Gastrocnemius medialis (tissue), 4 donors: ENCODE measurements around the gene COL4A5. TPM values are rescaled to one million over a fixed set of nuclear protein-coding genes. Genes with fewer than 3 reads are reported as not detected.
A peak's percentile ranks its signal among the peaks of the same experiment; 100 is the strongest.
"Not testable (repeated sequence)": the region's sequence is repeated elsewhere in the genome, so short reads cannot be mapped to it uniquely, and the experiment has no call there.

Experiments used
- ATAC-seq, 2 donors: fragments of 150-250 bp; one replicate each; pipeline ENCODE4 v1.9.1; 2016
- DNase-seq, 2 donors: peaks; one replicate each; pipeline ENCODE4 v3.0.0-alpha.2; 2019
- H3K27ac ChIP-seq, 4 donors: fragments of 200-600 bp; sonication (generic); 1 replicate in 1 of 4; 2 replicates in 3 of 4; pipeline ENCODE4 v1.5.1; 2016 to 2018; ENCODE audit warnings: mild to moderate bottlenecking in 2 of 4, moderate library complexity in 1 of 4
- H3K27me3 ChIP-seq, 3 donors: fragments of 200-600 bp; sonication (generic) in 2 of 3; 1 replicate in 1 of 3; 2 replicates in 2 of 3; pipeline versions ENCODE4 v1.5.1 to v1.6.0; 2016 to 2019; ENCODE audit warnings: mild to moderate bottlenecking in 1 of 3, moderate library complexity in 1 of 3
- H3K36me3 ChIP-seq, 2 donors: fragments of 200-600 bp; sonication (generic) in 1 of 2; one replicate each; pipeline ENCODE4 v1.5.1; 2017 to 2018
- H3K4me1 ChIP-seq, 2 donors: fragments of 200-600 bp; sonication (generic) in 1 of 2; one replicate each; pipeline ENCODE4 v1.5.1; 2016 to 2017; ENCODE audit warnings: mild to moderate bottlenecking in 2 of 2
- H3K4me3 ChIP-seq, 4 donors: fragments of 200-600 bp; sonication (generic) in 3 of 4; 1 replicate in 1 of 4; 2 replicates in 3 of 4; pipeline ENCODE4 v1.5.1; 2016 to 2019; ENCODE audit warnings: mild to moderate bottlenecking in 2 of 4
- H3K9me3 ChIP-seq, 3 donors: fragments of 200-600 bp; sonication (generic) in 2 of 3; 1 replicate in 1 of 3; 2 replicates in 2 of 3; pipeline ENCODE4 v1.5.1; 2016 to 2019
- POLR2A ChIP-seq, 2 donors: fragments of 450-650 bp; IDR thresholded peaks; one replicate each; pipeline ENCODE4 v1.6.1; 2017; ENCODE audit warnings: antibody characterized with exemption in 2 of 2, mild to moderate bottlenecking in 2 of 2, moderate library complexity in 2 of 2
- in situ Hi-C, 4 donors: fragments of 200-750 bp; cut with MboI; loops; one replicate each; pipeline versions ENCODE4 v1.15.0 to v1.8.0; 2017; ENCODE audit warnings: low sequenced_read_pairs in 4 of 4
- intact Hi-C: fragments of 100-400 bp; cut with DNase I; formaldehyde crosslinking; loops from one replicate; pipeline ENCODE4 v1.15.1; 2023; ENCODE audit warnings: low total_unique reads
- total RNA-seq, 4 donors: library from RNA; depleted of rRNA; stranded (reverse); fragments of >200 nt; gene quantifications; one replicate each; pipeline versions ENCODE4 v1.1.0 to v1.2.3, GENCODE V29; 2016
- TF ChIP-seq, protein P1 (sequence below), 5 experiments: fragments of 450-650 bp in 3 of 5; fragments of 200-600 bp in 2 of 5; sonication (generic) in 2 of 5; IDR thresholded peaks in 4 of 5; conservative IDR thresholded peaks in 1 of 5; 1 replicate in 4 of 5; 2 replicates in 1 of 5; pipeline ENCODE4 v1.5.1; 2016 to 2019; ENCODE audit warnings: antibody characterized with exemption in 5 of 5, mild to moderate bottlenecking in 3 of 5, moderate library complexity in 3 of 5

Gene COL4A5
- 10 to 100 TPM in 1 of 4 donors, 1 to 10 TPM in 2, under 1 TPM in 1; 0.60 to 15.1 (median 4.4) TPM for total RNA-seq

DNA sequence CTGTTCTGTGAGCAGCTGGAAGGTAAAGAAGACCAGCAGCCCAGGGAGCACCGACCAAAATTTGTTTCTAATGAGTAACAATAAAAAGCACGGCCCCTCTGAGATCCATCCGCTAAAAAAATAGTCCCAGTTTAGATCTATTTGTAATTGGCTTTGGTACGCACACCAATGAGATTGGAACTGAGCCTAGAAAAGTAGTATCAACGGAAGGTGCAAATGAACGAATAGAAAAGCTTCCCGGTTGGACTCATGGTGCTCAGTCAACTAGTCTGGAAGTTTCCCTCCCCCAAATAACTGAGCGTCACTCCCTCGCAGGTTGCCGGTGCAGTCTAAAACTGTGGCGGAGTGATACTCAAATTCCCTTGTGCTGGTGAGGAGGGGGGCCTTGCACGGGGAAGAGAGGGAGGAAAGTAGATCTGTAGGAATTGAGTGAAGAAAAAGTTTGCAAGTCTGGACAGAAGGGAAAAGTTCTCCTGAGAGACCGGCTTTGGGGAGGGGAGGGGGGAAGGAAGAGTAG, at the start of gene COL4A5:
COL4A5 (plus strand) TSS at position 413 of the 517 bp plus-strand sequence. CDS start 288 bp downstream, outside the sequence.
- H3K36me3 ChIP-seq: peaks cover 0 to 3% of the 10 kb centered on the region in 2 donors
- H3K4me3 ChIP-seq: peak within 1 kb of the TSS; percentile 57 to 66 (median 63)
- peak within 1 kb of the TSS; percentile 71 to 84 (median 82) for H3K27ac ChIP-seq
- ATAC-seq (peak; percentile 86 to 93), DNase-seq (peak; percentile 24 to 56)
- H3K27me3 ChIP-seq: no peaks in the 10 kb centered on the region
- H3K4me1 ChIP-seq: no peaks in the 10 kb centered on the region
- intact Hi-C loops: no loop called here
- TF ChIP-seq, protein P1, sequence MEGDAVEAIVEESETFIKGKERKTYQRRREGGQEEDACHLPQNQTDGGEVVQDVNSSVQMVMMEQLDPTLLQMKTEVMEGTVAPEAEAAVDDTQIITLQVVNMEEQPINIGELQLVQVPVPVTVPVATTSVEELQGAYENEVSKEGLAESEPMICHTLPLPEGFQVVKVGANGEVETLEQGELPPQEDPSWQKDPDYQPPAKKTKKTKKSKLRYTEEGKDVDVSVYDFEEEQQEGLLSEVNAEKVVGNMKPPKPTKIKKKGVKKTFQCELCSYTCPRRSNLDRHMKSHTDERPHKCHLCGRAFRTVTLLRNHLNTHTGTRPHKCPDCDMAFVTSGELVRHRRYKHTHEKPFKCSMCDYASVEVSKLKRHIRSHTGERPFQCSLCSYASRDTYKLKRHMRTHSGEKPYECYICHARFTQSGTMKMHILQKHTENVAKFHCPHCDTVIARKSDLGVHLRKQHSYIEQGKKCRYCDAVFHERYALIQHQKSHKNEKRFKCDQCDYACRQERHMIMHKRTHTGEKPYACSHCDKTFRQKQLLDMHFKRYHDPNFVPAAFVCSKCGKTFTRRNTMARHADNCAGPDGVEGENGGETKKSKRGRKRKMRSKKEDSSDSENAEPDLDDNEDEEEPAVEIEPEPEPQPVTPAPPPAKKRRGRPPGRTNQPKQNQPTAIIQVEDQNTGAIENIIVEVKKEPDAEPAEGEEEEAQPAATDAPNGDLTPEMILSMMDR (IDR thresholded peaks at IDR 0.05 in 4 of 5, conservative IDR thresholded peaks at IDR 0.05 in 1 of 5): no peak
- TF ChIP-seq POLR2A (IDR thresholded peaks at IDR 0.05): no peak
- in situ Hi-C loops: no loop called here
- H3K9me3 ChIP-seq: no peaks in the 10 kb centered on the region

GRCh38 chrX:108390976-108391717, 48.5 kb upstream of the COL4A5 start:
- ATAC-seq, DNase-seq, intact Hi-C loops: not testable (repeated sequence)

DNA sequence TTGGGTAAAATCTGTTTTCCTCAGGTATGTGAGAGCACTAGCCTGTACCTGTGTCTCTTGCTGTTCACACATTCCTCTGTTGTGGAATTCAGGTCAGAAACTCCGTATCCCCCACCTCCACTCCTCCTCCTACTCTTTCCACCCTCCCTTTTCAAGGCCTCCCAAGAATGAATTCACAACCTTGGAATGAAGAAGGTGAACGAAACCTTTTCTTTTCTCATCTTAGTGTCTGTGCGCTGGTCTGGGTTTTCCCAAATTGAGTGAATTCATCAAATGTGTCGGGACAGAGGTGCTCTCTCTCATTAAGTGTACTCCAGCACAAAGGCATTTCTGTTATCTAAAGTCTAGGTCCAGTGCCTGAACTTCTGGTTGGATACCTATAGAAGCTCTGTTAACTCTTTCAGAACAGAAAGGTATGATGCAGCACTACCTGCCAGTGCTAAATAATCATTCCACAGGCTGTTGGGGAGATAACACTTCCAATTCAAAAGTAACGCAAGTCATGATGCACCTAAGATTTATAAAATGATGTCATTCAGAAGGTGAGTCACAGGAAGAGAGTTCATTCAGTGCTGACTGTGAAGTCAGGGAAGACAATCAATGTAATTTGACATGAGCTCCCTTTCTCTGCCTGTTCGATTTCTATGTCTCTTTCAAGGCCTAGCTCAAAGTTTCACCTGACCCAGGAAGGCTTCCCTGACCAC, 43.3 kb upstream of the COL4A5 start:
- DNase-seq (no peak), ATAC-seq (no peak)
- intact Hi-C loops: no loop called here
- Histone ChIP-seq H3K4me1 (no peaks in the 10 kb centered on the region), H3K27me3 (peaks cover 0 to 3% (median 0%) of the 10 kb centered on the region in 3 donors), H3K9me3 (no peaks in the 10 kb centered on the region), H3K4me3 (no peak overlapping the region), H3K36me3 (no peaks in the 10 kb centered on the region), H3K27ac (no peak overlapping the region)
- TF ChIP-seq POLR2A (IDR thresholded peaks at IDR 0.05): no peak
- TF ChIP-seq, protein P1 (IDR thresholded peaks at IDR 0.05 in 4 of 5, conservative IDR thresholded peaks at IDR 0.05 in 1 of 5): no peak
- in situ Hi-C loops: no loop called here

More at GRCh38 chrX:108390976-108391717, 48.5 kb upstream of the COL4A5 start:
- H3K4me3 ChIP-seq, H3K27ac ChIP-seq, H3K36me3 ChIP-seq, H3K4me1 ChIP-seq, H3K27me3 ChIP-seq, H3K9me3 ChIP-seq, in situ Hi-C loops: not testable (repeated sequence)

- Histone ChIP-seq H3K36me3 (no peaks in the 10 kb centered on the region), H3K27ac (no peak overlapping the region), H3K27me3 (peaks cover 0 to 3% (median 0%) of the 10 kb centered on the region in 3 donors), H3K4me3 (no peak overlapping the region), H3K4me1 (no peaks in the 10 kb centered on the region), H3K9me3 (no peaks in the 10 kb centered on the region)
- intact Hi-C loops: no loop called here
- DNase-seq: no peak
- no peak for ATAC-seq
- no peak for TF ChIP-seq POLR2A (IDR thresholded peaks at IDR 0.05)
- in situ Hi-C loops: no loop called here
Observed at GRCh38 chrX:108396986-108397385, 42.7 kb upstream of the COL4A5 start.

GRCh38 chrX:108397627-108398391, 41.8 kb upstream of the COL4A5 start:
- Histone ChIP-seq H3K4me1 (no peaks in the 10 kb centered on the region), H3K4me3 (no peak overlapping the region), H3K27ac (no peak overlapping the region), H3K27me3 (peaks cover 0 to 3% (median 0%) of the 10 kb centered on the region in 3 donors), H3K36me3 (no peaks in the 10 kb centered on the region), H3K9me3 (no peaks in the 10 kb centered on the region)
- intact Hi-C loops: no loop called here
- no peak for ATAC-seq
- DNase-seq: no peak
- in situ Hi-C loops: no loop called here
- TF ChIP-seq, protein P1 (IDR thresholded peaks at IDR 0.05 in 4 of 5, conservative IDR thresholded peaks at IDR 0.05 in 1 of 5): no peak
- TF ChIP-seq POLR2A (IDR thresholded peaks at IDR 0.05): no peak
